GM12878 (cell line): ENCODE data around the gene GSKIP. TPM values are rescaled to one million over a fixed set of nuclear protein-coding genes. Genes with fewer than 3 reads are reported as not detected.
A peak's percentile ranks its signal among the peaks of the same experiment; 100 is the strongest.

Experiments used
- BHLHE40 ChIP-seq, 2 experiments: fragments of 450-650 bp in 1 of 2; IDR thresholded peaks; 2 replicates each; pipeline ENCODE4 v1.6.1; 2011 to 2017; ENCODE audit warnings: low read depth in 2 of 2, borderline replicate concordance in 1 of 2, improper control_type of control experiment in 1 of 2, low read length in 1 of 2, mild to moderate bottlenecking in 1 of 2
- BRCA1 ChIP-seq: IDR thresholded peaks from 2 replicates; pipeline ENCODE4 v1.6.1; 2011; ENCODE audit warnings: low read depth, low read length, improper control_type of control experiment
- HCFC1 ChIP-seq: fragments of 150-350 bp; IDR thresholded peaks from 2 replicates; pipeline ENCODE4 v1.6.1; 2014; ENCODE audit warnings: low read length
- POLR2AphosphoS5 ChIP-seq: IDR thresholded peaks from 2 replicates; pipeline ENCODE4 v1.6.1; 2011; ENCODE audit warnings: mild to moderate bottlenecking, low read length, inconsistent platforms
- POU2F2 ChIP-seq: IDR thresholded peaks from 3 replicates; pipeline ENCODE4 v1.6.1; 2011; ENCODE audit warnings: low read depth, mild to moderate bottlenecking, low read length, borderline replicate concordance
- RB1 ChIP-seq: fragments of 450-650 bp; formaldehyde crosslinking; IDR thresholded peaks from 2 replicates; pipeline ENCODE4 v1.6.1; 2017; ENCODE audit warnings: mild to moderate bottlenecking, borderline replicate concordance
- TAF1 ChIP-seq: IDR thresholded peaks from 2 replicates; pipeline ENCODE4 v1.6.1; 2011; ENCODE audit warnings: mild to moderate bottlenecking, low read depth, low read length, borderline replicate concordance
- polyA plus RNA-seq, 11 experiments: library from polyadenylated mRNA; depleted of rRNA in 4 of 11; unstranded in 6 of 11; stranded (reverse) in 5 of 11; fragments of >200 nt; fragmentation: Nextera tagmentation in 4 of 11; fragmentation: Illumina TruSeq in 1 of 11; extraction: Ambion mirVana in 4 of 11; extraction: Trizol in 1 of 11; gene quantifications; 1 replicate in 1 of 11; 2 replicates in 10 of 11; pipeline versions ENCODE4 v1.2.1 to v1.2.3, GENCODE V29; 2011 to 2016; ENCODE audit warnings: inconsistent platforms in 2 of 11, missing spikeins in 2 of 11, low read depth in 1 of 11
- total RNA-seq, 4 experiments: library from RNA; depleted of rRNA in 3 of 4; stranded (reverse); fragments of >200 nt in 3 of 4; fragmentation: Illumina TruSeq in 1 of 4; extraction: Trizol in 1 of 4; gene quantifications; 2 replicates each; pipeline versions ENCODE4 v1.2.1 to v1.2.3, GENCODE V29; 2013 to 2021
- TF ChIP-seq, protein P1 (sequence below): fragments of 450-650 bp; IDR thresholded peaks from 2 replicates; pipeline ENCODE4 v1.6.1; 2018; ENCODE audit warnings: borderline replicate concordance, mild to moderate bottlenecking; ENCODE audit not compliant: partially characterized antibody
- TF ChIP-seq, protein P2 (sequence below): IDR thresholded peaks from 2 replicates; pipeline ENCODE4 v1.6.1; 2011; ENCODE audit warnings: low read depth, low read length, improper control_type of control experiment, borderline replicate concordance

The GSKIP gene
- total and polyA plus RNA-seq, 10 of the 15 experiments (the other 5 are each of a cell fraction or from before 2014, with no cell fraction given): 15.4 to 75.2 (median 26.1) TPM

DNA sequence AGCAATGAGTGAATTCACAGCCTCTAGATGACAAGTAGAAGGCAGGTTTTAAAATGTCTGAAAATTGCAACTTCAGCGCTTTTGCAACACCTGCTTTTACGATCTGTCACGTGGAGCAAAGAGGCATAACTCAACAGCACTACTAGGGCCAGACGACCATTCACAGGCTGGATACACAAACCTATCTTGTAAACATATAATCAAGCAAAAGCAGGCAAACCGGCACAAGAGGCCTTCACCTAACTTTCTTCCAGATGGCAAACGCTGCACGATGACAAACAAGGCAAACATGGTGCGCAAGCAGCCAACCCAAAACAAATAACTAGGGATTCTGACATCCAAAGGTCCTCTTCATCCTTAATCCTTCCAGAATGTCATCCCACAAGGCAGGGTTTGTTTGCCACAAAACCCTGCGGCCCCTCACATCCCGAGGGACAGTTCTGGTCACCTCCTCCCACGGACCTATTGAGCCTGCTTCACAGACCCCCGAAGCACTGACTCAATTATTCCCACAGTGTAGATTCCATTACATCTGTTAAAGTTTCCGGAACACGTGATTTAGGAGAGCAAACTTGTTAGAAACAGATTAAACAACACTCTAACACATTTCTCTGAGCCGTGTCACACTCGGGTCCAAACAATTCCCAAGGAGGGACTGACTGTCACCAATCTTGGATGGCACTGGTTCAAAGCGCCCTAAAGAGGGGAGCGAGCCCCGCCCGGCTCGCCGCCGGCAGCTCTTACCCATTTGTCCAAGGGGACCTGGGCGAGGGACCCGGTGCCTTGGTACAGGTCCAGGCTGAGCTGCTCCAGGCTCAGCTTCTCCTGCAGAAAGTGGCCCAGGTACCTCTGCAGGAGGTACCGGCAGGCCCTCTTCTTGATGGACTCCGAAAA lies 1.0 kb upstream of the GSKIP start (continued):
- peak; percentile 77 for TF ChIP-seq TAF1
- TF ChIP-seq HCFC1: no peak
- peak in 1 of 2 experiments; percentile 54; a peak in 1 of 4 replicates for TF ChIP-seq BHLHE40 (IDR thresholded peaks at IDR 0.05; ENCODE audit: borderline replicate concordance in 1 of 2, low read depth in 2 of 2, low read length in 1 of 2)
- TF ChIP-seq, protein P1, sequence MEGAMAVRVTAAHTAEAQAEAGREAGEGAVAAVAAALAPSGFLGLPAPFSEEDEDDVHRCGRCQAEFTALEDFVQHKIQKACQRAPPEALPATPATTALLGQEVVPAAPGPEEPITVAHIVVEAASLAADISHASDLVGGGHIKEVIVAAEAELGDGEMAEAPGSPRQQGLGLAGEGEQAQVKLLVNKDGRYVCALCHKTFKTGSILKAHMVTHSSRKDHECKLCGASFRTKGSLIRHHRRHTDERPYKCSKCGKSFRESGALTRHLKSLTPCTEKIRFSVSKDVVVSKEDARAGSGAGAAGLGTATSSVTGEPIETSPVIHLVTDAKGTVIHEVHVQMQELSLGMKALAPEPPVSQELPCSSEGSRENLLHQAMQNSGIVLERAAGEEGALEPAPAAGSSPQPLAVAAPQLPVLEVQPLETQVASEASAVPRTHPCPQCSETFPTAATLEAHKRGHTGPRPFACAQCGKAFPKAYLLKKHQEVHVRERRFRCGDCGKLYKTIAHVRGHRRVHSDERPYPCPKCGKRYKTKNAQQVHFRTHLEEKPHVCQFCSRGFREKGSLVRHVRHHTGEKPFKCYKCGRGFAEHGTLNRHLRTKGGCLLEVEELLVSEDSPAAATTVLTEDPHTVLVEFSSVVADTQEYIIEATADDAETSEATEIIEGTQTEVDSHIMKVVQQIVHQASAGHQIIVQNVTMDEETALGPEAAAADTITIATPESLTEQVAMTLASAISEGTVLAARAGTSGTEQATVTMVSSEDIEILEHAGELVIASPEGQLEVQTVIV: peak; percentile 97
- no peak for TF ChIP-seq RB1
- TF ChIP-seq POU2F2: 0 out of 3 replicates have a peak, but pooled peaks have one; percentile 35
- no peak for TF ChIP-seq BRCA1
- TF ChIP-seq POLR2AphosphoS5: peak; percentile 49; the same call in 1 of the 2 replicates
- TF ChIP-seq, protein P2, sequence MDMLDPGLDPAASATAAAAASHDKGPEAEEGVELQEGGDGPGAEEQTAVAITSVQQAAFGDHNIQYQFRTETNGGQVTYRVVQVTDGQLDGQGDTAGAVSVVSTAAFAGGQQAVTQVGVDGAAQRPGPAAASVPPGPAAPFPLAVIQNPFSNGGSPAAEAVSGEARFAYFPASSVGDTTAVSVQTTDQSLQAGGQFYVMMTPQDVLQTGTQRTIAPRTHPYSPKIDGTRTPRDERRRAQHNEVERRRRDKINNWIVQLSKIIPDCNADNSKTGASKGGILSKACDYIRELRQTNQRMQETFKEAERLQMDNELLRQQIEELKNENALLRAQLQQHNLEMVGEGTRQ: peak; percentile 90
